Panc1 (cell line): ENCODE data around the gene CSMD2. TPM values are rescaled to one million over a fixed set of nuclear protein-coding genes. Genes with fewer than 3 reads are reported as not detected.

Experiments
- ATAC-seq: fragments of 200-7000 bp; cut with Tn5 transposase; 2 replicates; pipeline ENCODE4 v1.9.1; 2020; ENCODE audit warnings: mild to moderate bottlenecking, moderate library complexity
- BruUV-seq: library from RNA; stranded (reverse); fragments of 400-500 nt; replicated peaks from 2 replicates; lab custom pipeline; 2021; lab: Mats Ljungman, UMichigan
- CTCF ChIA-PET: fragments of 300-600 bp; sonication (Branson Sonifier 250); formaldehyde crosslinking; loops from one replicate; lab custom pipeline; 2022; ENCODE audit warnings: antibody characterized with exemption; lab: Charles Lee
- POLR2A ChIA-PET: fragments of 300-600 bp; sonication (Branson Sonifier 250); formaldehyde crosslinking; loops from one replicate; lab custom pipeline; 2022; ENCODE audit warnings: antibody characterized with exemption; lab: Charles Lee
- DNase-seq: peaks from one replicate; pipeline ENCODE4 v3.0.0-alpha.2; 2010; ENCODE audit warnings: low read depth, low spot score
- H3K27ac ChIP-seq: 2 replicates; pipeline ENCODE4 v1.5.1; 2011; ENCODE audit warnings: mild to moderate bottlenecking, low read length, inconsistent platforms
- H3K27me3 ChIP-seq: fragments of 200-500 bp; sonication (Bioruptor generic); 2 replicates; pipeline ENCODE4 v1.6.0; 2014; ENCODE audit warnings: low read length, inconsistent platforms; ENCODE audit not compliant: control insufficient read depth, insufficient read depth
- H3K36me3 ChIP-seq: fragments of 200-500 bp; sonication (Bioruptor generic); 2 replicates; pipeline ENCODE4 v1.5.1; 2014; ENCODE audit warnings: inconsistent platforms, mild to moderate bottlenecking, low read length, moderate library complexity; ENCODE audit not compliant: control insufficient read depth, insufficient read depth
- H3K4me1 ChIP-seq: 2 replicates; pipeline ENCODE4 v1.5.1; 2011; ENCODE audit warnings: inconsistent platforms, mild to moderate bottlenecking, low read length, moderate library complexity; ENCODE audit not compliant: control insufficient read depth, insufficient read depth
- H3K4me3 ChIP-seq, 2 experiments: 2 replicates each; pipeline ENCODE4 v1.5.1; 2011 to 2012; ENCODE audit warnings: low read depth in 2 of 2, low read length in 2 of 2, mild to moderate bottlenecking in 2 of 2, inconsistent platforms in 1 of 2, moderate library complexity in 1 of 2
- H3K9me3 ChIP-seq: fragments of 200-500 bp; sonication (Bioruptor generic); 2 replicates; pipeline ENCODE4 v1.5.1; 2014; ENCODE audit warnings: low read depth, mild to moderate bottlenecking, inconsistent platforms, low read length, moderate library complexity; ENCODE audit not compliant: control insufficient read depth, insufficient read depth
- CTCF ChIP-seq: fragments of 450-650 bp; IDR thresholded peaks from 2 replicates; pipeline ENCODE4 v1.5.1; 2017; ENCODE audit warnings: mild to moderate bottlenecking
- POLR2AphosphoS5 ChIP-seq: IDR thresholded peaks from 2 replicates; pipeline ENCODE4 v1.6.1; 2012; ENCODE audit warnings: mild to moderate bottlenecking, low read depth, low read length, moderate library complexity
- REST ChIP-seq, 2 experiments: IDR thresholded peaks; 2 replicates each; pipeline ENCODE4 v1.6.1; 2011 to 2012; ENCODE audit warnings: low read depth in 2 of 2, control low read depth in 1 of 2, low read length in 1 of 2, mild to moderate bottlenecking in 1 of 2, moderate library complexity in 1 of 2; ENCODE audit not compliant: insufficient read depth in 1 of 2
- SIN3A ChIP-seq: IDR thresholded peaks from 2 replicates; pipeline ENCODE4 v1.6.1; 2012; ENCODE audit warnings: low read depth, mild to moderate bottlenecking, low read length, moderate library complexity, borderline replicate concordance; ENCODE audit not compliant: insufficient read depth
- TCF7L2 ChIP-seq: IDR thresholded peaks from 2 replicates; pipeline ENCODE4 v1.6.1; 2011; ENCODE audit warnings: mild to moderate bottlenecking, low read depth, low read length, inconsistent platforms
- in situ Hi-C: cut with HindIII; loops from 2 replicates; pipeline ENCODE4 v1.10.0; 2016; ENCODE audit warnings: low sequenced_read_pairs, low pct_unique_long_range_greater_than_20kb
- intact Hi-C: fragments of 100-400 bp; cut with micrococcal nuclease; formaldehyde crosslinking; loops from one replicate; pipeline ENCODE4 v1.10.0; 2022; ENCODE audit not compliant: unreplicated experiment
- total RNA-seq: library from RNA; stranded (reverse); gene quantifications from one replicate; pipeline ENCODE4 v1.2.1, GENCODE V29; 2021; ENCODE audit not compliant: unreplicated experiment

The CSMD2 gene
- total RNA-seq, 1 experiment from 2014 or later, result not detected

- H3K9me3 ChIP-seq, result no peaks in the 10 kb centered on the region
- no peak overlapping the region for H3K27ac ChIP-seq
- DNase-seq, result no peak
- TF ChIP-seq CTCF (no peak), REST (IDR thresholded peaks at IDR 0.05; ENCODE audit: insufficient read depth in 1 of 2, low read depth in 2 of 2, low read length in 1 of 2) (no peak), TCF7L2 (no peak), SIN3A (no peak), POLR2AphosphoS5 (no peak)
- in situ Hi-C loops (no loop called here), intact Hi-C loops (loop anchor here (10.0 kb wide), 1 partner anchor 144 kb away; the partner anchor contains the start of gene ZSCAN20)
- H3K36me3 ChIP-seq, result no peaks in the 10 kb centered on the region
- ChIA-PET CTCF (no interaction called here), POLR2A (no interaction called here)
- H3K4me1 ChIP-seq, result no peaks in the 10 kb centered on the region
- no peak overlapping the region for H3K4me3 ChIP-seq
- peaks cover 34% of the 10 kb centered on the region for H3K27me3 ChIP-seq
- no peak for ATAC-seq
- BruUV-seq, result no TSS peak
These were observed 546.4 kb downstream of the CSMD2 start for GRCh38 chr1:33618636-33619035.

- intact Hi-C loops (loop anchor here (10.0 kb wide), 1 partner anchor 143 kb away; the partner anchor contains the start of gene ZSCAN20), in situ Hi-C loops (no loop called here)
- ChIA-PET POLR2A (no interaction called here), CTCF (no interaction called here)
- Histone ChIP-seq H3K9me3 (no peaks in the 10 kb centered on the region), H3K4me3 (no peak overlapping the region), H3K27me3 (peaks cover 36% of the 10 kb centered on the region), H3K4me1 (no peaks in the 10 kb centered on the region), H3K36me3 (no peaks in the 10 kb centered on the region), H3K27ac (no peak overlapping the region)
- DNase-seq (no peak), ATAC-seq (no peak)
- no TSS peak for BruUV-seq
- TF ChIP-seq REST (IDR thresholded peaks at IDR 0.05; ENCODE audit: insufficient read depth in 1 of 2, low read depth in 2 of 2, low read length in 1 of 2) (no peak), SIN3A (no peak), TCF7L2 (no peak), POLR2AphosphoS5 (no peak), CTCF (no peak)
These were observed 547.6 kb downstream of the CSMD2 start for GRCh38 chr1:33617451-33617850.
